GM21717 (cell line): ENCODE measurements around the gene PIK3CB.
A peak's percentile ranks its signal among the peaks of the same experiment; 100 is the strongest.
"Not testable (repeated sequence)": the region's sequence is repeated elsewhere in the genome, so short reads cannot be mapped to it uniquely, and the experiment has no call there.

Source experiments
- ATAC-seq: cut with Tn5 transposase; IDR thresholded peaks from one replicate; pipeline ENCODE4 v1.9.1; 2021; ENCODE audit warnings: mild to moderate bottlenecking, moderate library complexity; ENCODE audit not compliant: unreplicated experiment

Gene PIK3CB

GRCh38 chr3:138848696-138849095 is 14.0 kb upstream of the PIK3CB start:
- no peak for ATAC-seq

DNA sequence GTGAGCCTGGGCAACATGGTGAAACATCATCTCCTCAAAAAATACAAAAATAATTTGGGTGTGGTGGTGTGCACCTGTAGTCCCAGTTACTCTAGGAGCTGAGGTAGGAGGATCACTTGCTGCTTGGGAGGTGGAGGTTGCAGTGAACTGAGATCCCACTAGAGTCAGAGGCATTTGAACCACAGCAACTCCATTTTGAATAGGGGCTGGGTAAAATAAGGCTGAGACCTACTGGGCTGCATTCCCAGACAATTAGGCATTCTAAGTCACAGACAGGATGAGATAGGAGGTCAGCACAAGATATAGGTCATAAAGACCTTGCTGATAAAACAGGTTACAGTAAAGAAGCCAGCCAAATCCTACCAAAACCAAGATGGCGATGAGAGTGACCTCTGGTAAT is 12.1 kb upstream of the PIK3CB start:
- ATAC-seq: not testable (repeated sequence)

GRCh38 chr3:138846262-138846791 is 11.6 kb upstream of the PIK3CB start:
- no peak for ATAC-seq

DNA sequence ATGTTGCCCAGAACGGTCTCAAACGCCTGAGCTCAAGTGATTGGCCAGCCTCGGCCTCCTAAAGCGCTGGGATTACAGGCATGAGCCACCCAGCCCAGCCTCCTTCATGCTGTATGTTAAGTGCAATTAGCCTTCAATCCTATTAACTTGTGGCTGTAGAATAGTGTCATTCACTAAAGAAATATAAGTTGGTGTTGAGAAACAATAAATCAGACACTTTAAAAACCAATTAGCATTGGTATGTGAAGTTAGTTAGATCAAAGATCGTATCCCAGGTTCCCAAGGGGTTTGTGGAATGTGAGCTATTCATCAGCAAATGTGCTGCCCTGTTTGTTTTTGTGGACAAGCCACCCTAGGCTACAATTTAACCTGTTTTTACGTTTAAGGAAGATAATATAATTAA is 11.0 kb upstream of the PIK3CB start:
- ATAC-seq: no peak

DNA sequence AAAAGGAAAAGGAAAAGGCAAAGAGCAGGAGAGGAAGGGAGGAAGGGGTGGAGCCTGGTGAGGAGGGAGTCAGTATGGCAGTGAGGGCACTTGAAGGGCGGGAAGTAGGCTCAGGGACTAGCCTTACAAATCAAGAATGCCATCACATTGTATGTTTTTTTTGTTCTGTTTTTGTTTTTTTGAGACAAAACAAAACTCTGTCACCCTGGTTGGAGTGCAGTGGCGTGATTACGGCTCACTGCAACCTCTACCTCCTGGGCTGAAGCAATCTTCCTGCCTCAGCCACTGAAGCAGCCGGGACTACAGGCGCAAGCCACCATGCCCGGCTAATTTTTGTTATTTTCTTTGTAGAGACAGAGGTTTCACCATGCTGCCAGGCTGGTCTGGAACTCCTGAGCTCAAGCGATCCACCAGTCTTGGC is 10.5 kb upstream of the PIK3CB start:
- ATAC-seq: no peak

DNA sequence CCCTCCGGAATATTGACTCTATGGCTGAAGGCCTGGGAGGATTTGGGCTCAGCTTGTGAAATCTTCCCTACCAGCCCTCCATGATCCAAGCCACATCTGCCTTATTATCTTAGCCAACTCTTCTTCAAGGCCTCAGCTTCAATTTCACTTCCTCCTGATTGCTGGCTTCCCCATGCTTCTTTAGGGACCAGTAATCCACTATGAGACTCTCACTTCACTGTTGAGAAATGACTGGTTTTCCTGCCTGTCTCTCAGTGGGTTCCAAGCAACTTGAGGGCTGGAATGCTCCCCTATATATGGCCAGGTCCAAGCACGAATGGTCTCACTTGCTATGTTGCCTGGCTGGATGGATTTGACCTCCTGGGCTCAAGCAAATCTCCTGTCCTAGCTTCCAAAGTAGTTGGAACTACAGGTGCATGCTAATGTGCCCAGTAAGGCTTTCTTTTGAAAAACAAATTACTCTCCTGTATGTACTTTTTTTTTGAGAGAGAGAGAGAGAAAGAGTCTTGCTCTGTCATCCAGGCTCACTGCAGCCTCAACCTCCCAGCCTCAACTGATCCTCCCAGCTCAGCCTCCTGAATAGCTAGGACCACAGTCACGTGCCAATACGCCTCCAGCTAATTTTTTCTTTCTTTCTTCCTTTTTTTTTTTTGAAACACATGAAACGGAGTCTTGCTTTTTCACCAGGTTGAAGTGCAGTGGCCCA is 7.9 kb upstream of the PIK3CB start:
- ATAC-seq: peak; percentile 71

DNA sequence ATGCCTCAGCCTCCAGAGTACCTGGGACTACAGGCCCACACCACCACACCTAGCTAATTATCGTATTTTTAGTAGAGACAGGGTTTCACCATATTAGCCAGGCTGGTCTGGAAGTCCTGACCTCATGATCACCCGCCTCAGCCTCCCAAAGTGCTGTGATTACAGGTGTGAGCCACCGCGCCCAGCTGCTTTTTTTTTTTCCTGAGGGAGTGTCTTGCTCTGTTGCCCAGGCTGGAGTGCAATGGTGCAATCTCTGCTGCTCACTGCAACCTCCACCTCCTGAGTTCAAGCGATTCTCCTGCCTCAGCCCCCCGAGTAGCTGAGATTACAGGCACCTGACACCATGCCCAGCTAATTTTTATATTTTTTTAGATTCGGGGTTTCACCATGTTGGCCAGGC is 3.7 kb upstream of the PIK3CB start:
- ATAC-seq: not testable (repeated sequence)

DNA sequence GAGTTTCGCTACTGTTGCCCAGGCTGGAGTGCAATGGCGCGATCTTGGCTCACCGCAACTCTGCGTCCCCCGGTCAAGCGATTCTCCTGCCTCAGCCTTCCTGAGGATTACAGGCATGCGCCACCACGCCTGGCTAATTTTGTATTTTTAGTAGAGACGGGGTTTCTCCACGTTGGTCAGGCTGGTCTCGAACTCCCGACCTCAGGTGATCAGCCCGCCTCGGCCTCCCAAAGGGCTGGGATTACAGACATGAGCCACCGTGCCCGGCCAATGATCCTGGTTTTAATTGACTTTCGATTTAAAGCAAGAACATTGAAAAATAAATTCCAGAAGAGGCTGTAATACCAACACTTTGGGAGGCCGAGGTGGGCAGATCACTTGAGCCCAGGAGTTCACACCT is 1.1 kb upstream of the PIK3CB start:
- not testable (repeated sequence) for ATAC-seq

GRCh38 chr3:138835397-138835757 is 649 bp upstream of the PIK3CB start:
- no peak for ATAC-seq

GRCh38 chr3:138833899-138834595 is 681 bp downstream of the PIK3CB start:
- ATAC-seq: peak; percentile 51

- not testable (repeated sequence) for ATAC-seq
These were observed 2.2 kb downstream of the PIK3CB start for GRCh38 chr3:138832473-138833057.

DNA sequence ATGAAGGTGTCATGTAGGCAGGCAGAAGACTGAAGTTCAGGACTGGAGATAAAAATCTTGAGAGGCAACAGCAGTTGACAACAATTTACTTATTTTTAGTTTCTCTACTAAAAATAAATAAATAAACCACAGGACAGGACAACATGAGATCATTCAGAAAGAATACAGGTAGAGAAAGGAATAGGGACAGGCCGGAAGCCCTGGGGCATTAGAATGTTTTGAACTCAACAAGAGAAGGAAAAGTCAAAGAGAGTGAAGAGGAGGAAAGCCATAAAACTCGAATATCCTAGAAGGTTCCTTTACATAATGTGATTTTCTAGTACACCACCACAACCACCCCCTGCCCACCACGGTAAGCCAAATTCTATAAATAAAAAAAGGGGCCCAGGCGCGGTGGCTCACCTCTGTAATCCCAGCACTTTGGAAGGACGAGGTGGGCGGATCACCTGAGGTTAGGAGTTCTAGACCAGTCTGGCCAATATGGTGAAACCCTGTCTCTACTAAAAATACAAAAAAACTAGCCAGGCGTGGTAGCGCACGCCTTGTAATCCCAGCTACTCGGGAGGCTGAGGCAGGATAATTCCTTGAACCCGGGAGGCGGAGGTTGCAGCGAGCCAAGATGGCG is 4.7 kb downstream of the PIK3CB start:
- no peak for ATAC-seq

DNA sequence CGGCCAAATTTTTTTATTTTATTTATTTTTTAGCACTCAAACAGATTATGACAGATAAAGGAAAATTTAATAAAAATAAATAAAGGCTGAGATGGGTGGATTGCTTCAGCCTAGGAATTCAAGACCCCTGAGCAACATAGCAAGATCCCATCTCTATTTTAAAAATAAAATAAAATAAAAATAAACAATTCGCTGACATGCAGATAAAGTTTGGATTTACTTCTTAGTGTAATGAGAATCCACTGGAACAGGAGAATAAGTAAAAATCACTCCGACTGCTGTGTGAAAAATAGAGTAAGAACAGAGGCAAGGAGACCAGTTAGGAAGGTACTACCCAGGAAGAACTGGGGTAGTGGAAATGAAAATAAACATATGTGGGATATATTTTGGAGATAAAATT is 5.6 kb downstream of the PIK3CB start:
- no peak for ATAC-seq

- ATAC-seq: no peak
These were observed 7.5 kb downstream of the PIK3CB start for GRCh38 chr3:138827222-138827621.

GRCh38 chr3:138825336-138825735 is 9.4 kb downstream of the PIK3CB start:
- ATAC-seq: no peak

DNA sequence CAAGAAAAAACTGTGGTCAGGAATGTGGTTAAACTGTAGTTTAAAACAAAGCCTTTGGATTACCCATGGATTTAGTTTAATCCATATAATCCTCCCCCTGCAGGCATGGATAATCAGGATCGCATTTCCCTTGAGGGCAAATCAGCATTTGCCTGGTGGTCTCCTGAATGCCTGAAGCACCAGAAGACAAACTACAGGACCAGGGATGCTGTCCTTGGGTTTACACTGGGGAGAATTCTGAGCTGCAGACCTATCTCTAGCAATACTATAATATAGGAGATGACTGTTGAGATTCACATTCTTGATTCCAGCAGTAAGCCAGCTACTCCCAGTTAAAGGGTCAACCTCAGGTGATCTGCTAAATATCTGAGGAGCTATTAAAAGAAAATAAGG is 10.6 kb downstream of the PIK3CB start:
- no peak for ATAC-seq

- not testable (repeated sequence) for ATAC-seq
These were observed 14.3 kb downstream of the PIK3CB start for GRCh38 chr3:138820379-138820778.

- no peak for ATAC-seq
These were observed 16.4 kb downstream of the PIK3CB start for GRCh38 chr3:138818185-138818860.

DNA sequence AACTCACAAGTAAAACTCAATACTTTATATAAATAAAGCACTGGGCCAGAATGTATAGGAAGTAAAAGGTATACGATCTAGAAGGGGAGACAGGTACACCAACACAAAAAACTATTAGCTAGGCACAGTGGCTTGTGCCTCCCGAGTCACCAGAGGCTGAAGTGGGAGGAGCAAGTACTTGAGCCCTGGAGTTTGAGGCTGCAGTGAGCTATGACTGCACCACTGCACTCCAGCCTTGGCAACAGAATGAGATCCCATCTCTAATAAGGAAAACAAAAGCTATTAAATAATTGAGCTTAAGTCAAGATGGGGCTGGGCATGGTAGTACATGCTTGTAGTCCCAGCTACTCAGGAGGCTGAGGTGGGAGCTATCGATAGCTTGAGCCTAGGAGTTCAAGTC is 17.0 kb downstream of the PIK3CB start:
- ATAC-seq: no peak

- ATAC-seq: no peak
These were observed 21.9 kb downstream of the PIK3CB start for GRCh38 chr3:138812806-138813205.
